Astrocyte (in vitro differentiated cells and primary cell): ENCODE measurements around the gene DAZAP2. TPM values are rescaled to one million over a fixed set of nuclear protein-coding genes. Genes with fewer than 3 reads are reported as not detected.

ENCODE experiments used
- DNase-seq: peaks from one replicate; pipeline ENCODE4 v3.0.0-alpha.2; 2010; ENCODE audit warnings: low read depth
- FAIRE-seq: peaks from 2 replicates; lab custom pipeline; 2011; peaks lifted over from hg19 to GRCh38; lab: Jason Lieb, UNC
- H2AFZ ChIP-seq: 2 replicates; pipeline ENCODE4 v1.6.0; 2012; ENCODE audit warnings: low read depth, low read length, inconsistent platforms
- H3K27ac ChIP-seq: 2 replicates; pipeline ENCODE4 v1.5.1; 2011; ENCODE audit warnings: low read depth, low read length, inconsistent platforms
- H3K27me3 ChIP-seq: 2 replicates; pipeline ENCODE4 v1.6.0; 2011; ENCODE audit warnings: low read length, inconsistent platforms; ENCODE audit not compliant: insufficient read depth
- H3K36me3 ChIP-seq: 2 replicates; pipeline ENCODE4 v1.5.1; 2011; ENCODE audit warnings: low read length, inconsistent platforms; ENCODE audit not compliant: insufficient read depth
- H3K4me1 ChIP-seq: 2 replicates; pipeline ENCODE4 v1.5.1; 2011; ENCODE audit warnings: low read length, inconsistent platforms; ENCODE audit not compliant: insufficient read depth
- H3K4me2 ChIP-seq: 2 replicates; pipeline ENCODE4 v1.6.0; 2012; ENCODE audit warnings: low read length, inconsistent platforms
- H3K4me3 ChIP-seq: 2 replicates; pipeline ENCODE4 v1.5.1; 2011; ENCODE audit warnings: low read depth, mild to moderate bottlenecking, low read length, inconsistent platforms; ENCODE audit not compliant: insufficient read depth
- H3K79me2 ChIP-seq: 2 replicates; pipeline ENCODE4 v1.6.0; 2012; ENCODE audit warnings: mild to moderate bottlenecking, low read length, inconsistent platforms; ENCODE audit not compliant: insufficient read depth
- H3K9ac ChIP-seq: 2 replicates; pipeline ENCODE4 v1.6.0; 2012; ENCODE audit warnings: mild to moderate bottlenecking, low read length, inconsistent platforms
- H3K9me3 ChIP-seq: 2 replicates; pipeline ENCODE4 v1.5.1; 2012; ENCODE audit warnings: low read depth, mild to moderate bottlenecking, low read length, inconsistent platforms; ENCODE audit not compliant: insufficient read depth
- H4K20me1 ChIP-seq: 2 replicates; pipeline ENCODE4 v1.6.0; 2012; ENCODE audit warnings: low read length, inconsistent platforms; ENCODE audit not compliant: insufficient read depth
- H3K27ac Mint-ChIP-seq: one replicate; pipeline ENCODE4 v1.8.0; 2021; ENCODE audit warnings: mild to moderate bottlenecking, mixed read lengths; ENCODE audit not compliant: unreplicated experiment
- H3K27me3 Mint-ChIP-seq: one replicate; pipeline ENCODE4 v1.8.0; 2021; ENCODE audit warnings: low read depth, mixed read lengths; ENCODE audit not compliant: unreplicated experiment
- H3K36me3 Mint-ChIP-seq: one replicate; pipeline ENCODE4 v1.8.0; 2021; ENCODE audit warnings: low read depth, mixed read lengths; ENCODE audit not compliant: unreplicated experiment
- H3K4me1 Mint-ChIP-seq: one replicate; pipeline ENCODE4 v1.8.0; 2021; ENCODE audit warnings: low read depth, mixed read lengths; ENCODE audit not compliant: unreplicated experiment
- H3K4me3 Mint-ChIP-seq: one replicate; pipeline ENCODE4 v1.8.0; 2021; ENCODE audit warnings: mild to moderate bottlenecking, moderate library complexity, mixed read lengths; ENCODE audit not compliant: unreplicated experiment
- H3K9me3 Mint-ChIP-seq: one replicate; pipeline ENCODE4 v1.8.0; 2021; ENCODE audit warnings: mild to moderate bottlenecking, mixed read lengths; ENCODE audit not compliant: unreplicated experiment
- CTCF ChIP-seq: IDR thresholded peaks from 2 replicates; pipeline ENCODE4 v1.5.1; 2011; ENCODE audit warnings: low read depth, mild to moderate bottlenecking, inconsistent platforms, low read length, moderate library complexity; ENCODE audit not compliant: insufficient read depth
- EZH2 ChIP-seq: IDR thresholded peaks from 2 replicates; pipeline ENCODE4 v1.6.1; 2012; ENCODE audit warnings: mild to moderate bottlenecking, low read length, inconsistent platforms; ENCODE audit not compliant: insufficient read depth
- total RNA-seq: library from RNA; stranded (reverse); gene quantifications from 2 replicates; pipeline ENCODE4 v1.2.1, GENCODE V29; 2021

DAZAP2 gene
- total RNA-seq, 1 donor from 2014 or later: 92.8 TPM

DNA sequence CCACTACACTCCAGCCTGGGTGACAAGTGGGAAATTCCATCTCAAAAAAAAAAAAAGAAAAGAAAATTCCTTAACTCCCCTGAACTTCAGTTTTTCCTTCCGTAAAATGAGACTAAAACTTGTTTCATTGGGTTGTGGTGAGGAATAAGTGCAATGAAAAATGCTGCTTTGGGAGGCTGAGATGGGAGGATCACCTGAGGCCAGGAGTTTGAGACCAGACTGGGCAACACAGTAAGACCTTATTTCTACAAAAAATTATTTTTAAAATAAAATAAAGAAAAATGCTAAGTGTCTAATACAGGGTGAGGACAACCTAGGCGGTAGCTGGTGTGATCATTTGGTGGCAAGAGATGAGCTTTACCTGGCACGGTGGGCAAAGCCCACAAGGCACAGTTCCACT, 24.7 kb downstream of the DAZAP2 start:
- Mint-ChIP-seq H3K4me1 (no peaks in the 10 kb centered on the region), H3K9me3 (no peaks in the 10 kb centered on the region), H3K27ac (no peak overlapping the region), H3K27me3 (no peaks in the 10 kb centered on the region), H3K4me3 (no peak overlapping the region), H3K36me3 (no peaks in the 10 kb centered on the region)
- H3K9ac ChIP-seq: no peak overlapping the region
- H3K4me2 ChIP-seq: no peak overlapping the region
- no peaks in the 10 kb centered on the region for H3K9me3 ChIP-seq
- H4K20me1 ChIP-seq: peaks cover 2% of the 10 kb centered on the region
- no peaks in the 10 kb centered on the region for H3K4me1 ChIP-seq
- FAIRE-seq (no peak), DNase-seq (no peak)
- H2AFZ ChIP-seq: no peak overlapping the region
- peaks cover 63% of the 10 kb centered on the region for H3K79me2 ChIP-seq
- H3K27ac ChIP-seq: no peak overlapping the region
- H3K36me3 ChIP-seq: no peaks in the 10 kb centered on the region
- no peak overlapping the region for H3K4me3 ChIP-seq
- TF ChIP-seq CTCF (no peak), EZH2 (no peak)
- no peaks in the 10 kb centered on the region for H3K27me3 ChIP-seq

GRCh38 chr12:51264297-51264696, 25.7 kb downstream of the DAZAP2 start:
- H3K9ac ChIP-seq: no peak overlapping the region
- no peaks in the 10 kb centered on the region for H3K9me3 ChIP-seq
- H3K4me3 ChIP-seq: no peak overlapping the region
- H3K36me3 ChIP-seq: no peaks in the 10 kb centered on the region
- peaks cover 69% of the 10 kb centered on the region for H3K79me2 ChIP-seq
- H3K4me3 Mint-ChIP-seq: no peak overlapping the region
- no peak overlapping the region for H3K4me2 ChIP-seq
- H2AFZ ChIP-seq: no peak overlapping the region
- no peaks in the 10 kb centered on the region for H3K36me3 Mint-ChIP-seq
- no peak overlapping the region for H3K27ac Mint-ChIP-seq
- H3K27me3 ChIP-seq: no peaks in the 10 kb centered on the region
- peaks cover 2% of the 10 kb centered on the region for H4K20me1 ChIP-seq
- no peak for DNase-seq
- FAIRE-seq: no peak
- TF ChIP-seq CTCF (no peak), EZH2 (no peak)
- H3K9me3 Mint-ChIP-seq: no peaks in the 10 kb centered on the region
- H3K4me1 ChIP-seq: peaks cover 7% of the 10 kb centered on the region
- no peaks in the 10 kb centered on the region for H3K4me1 Mint-ChIP-seq
- H3K27me3 Mint-ChIP-seq: no peaks in the 10 kb centered on the region
- H3K27ac ChIP-seq: no peak overlapping the region

- no peak overlapping the region for H3K27ac ChIP-seq
- no peak overlapping the region for H3K9ac ChIP-seq
- TF ChIP-seq CTCF: no peak
- no peak for TF ChIP-seq EZH2
- no peak overlapping the region for H2AFZ ChIP-seq
- H3K36me3 Mint-ChIP-seq: no peaks in the 10 kb centered on the region
- no peaks in the 10 kb centered on the region for H3K4me1 Mint-ChIP-seq
- no peak overlapping the region for H3K4me3 ChIP-seq
- no peaks in the 10 kb centered on the region for H3K27me3 Mint-ChIP-seq
- H3K4me2 ChIP-seq: no peak overlapping the region
- no peak overlapping the region for H3K27ac Mint-ChIP-seq
- H3K4me3 Mint-ChIP-seq: no peak overlapping the region
- H3K9me3 ChIP-seq: no peaks in the 10 kb centered on the region
- no peaks in the 10 kb centered on the region for H3K36me3 ChIP-seq
- FAIRE-seq (no peak), DNase-seq (no peak)
- no peaks in the 10 kb centered on the region for H3K9me3 Mint-ChIP-seq
- H3K27me3 ChIP-seq: no peaks in the 10 kb centered on the region
- H4K20me1 ChIP-seq: peaks cover 2% of the 10 kb centered on the region
- H3K79me2 ChIP-seq: peaks cover 70% of the 10 kb centered on the region
- peaks cover 10% of the 10 kb centered on the region for H3K4me1 ChIP-seq
Observed at GRCh38 chr12:51265024-51265423, 26.4 kb downstream of the DAZAP2 start.
